HG03280 (cell line): ENCODE measurements around the gene MON2.
"Not testable (repeated sequence)": the region's sequence is repeated elsewhere in the genome, so short reads cannot be mapped to it uniquely, and the experiment has no call there.

Source experiments
- ATAC-seq: cut with Tn5 transposase; IDR thresholded peaks from one replicate; pipeline ENCODE4 v1.9.1; 2021; ENCODE audit warnings: mild to moderate bottlenecking, moderate library complexity; ENCODE audit not compliant: unreplicated experiment

Gene MON2

DNA sequence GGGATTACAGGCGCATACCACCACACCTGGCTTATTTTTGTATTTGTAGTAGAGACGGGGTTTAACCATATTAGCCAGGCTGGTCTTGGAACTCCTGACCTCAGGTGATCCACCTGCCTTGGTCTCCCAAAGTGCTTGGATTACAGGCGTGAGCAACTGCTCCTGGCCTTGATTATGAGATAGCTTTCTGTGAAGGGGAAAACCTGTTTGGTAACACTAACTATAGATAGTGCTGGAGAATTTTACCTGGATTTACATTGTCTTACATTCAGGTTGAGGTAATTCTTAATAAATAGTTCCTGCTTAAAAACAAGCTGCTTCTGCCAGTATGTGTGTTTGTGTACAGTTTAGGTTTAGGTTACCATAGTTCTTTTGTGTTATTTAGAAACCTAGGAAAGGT, 77.1 kb downstream of the MON2 start:
- ATAC-seq, result no peak

DNA sequence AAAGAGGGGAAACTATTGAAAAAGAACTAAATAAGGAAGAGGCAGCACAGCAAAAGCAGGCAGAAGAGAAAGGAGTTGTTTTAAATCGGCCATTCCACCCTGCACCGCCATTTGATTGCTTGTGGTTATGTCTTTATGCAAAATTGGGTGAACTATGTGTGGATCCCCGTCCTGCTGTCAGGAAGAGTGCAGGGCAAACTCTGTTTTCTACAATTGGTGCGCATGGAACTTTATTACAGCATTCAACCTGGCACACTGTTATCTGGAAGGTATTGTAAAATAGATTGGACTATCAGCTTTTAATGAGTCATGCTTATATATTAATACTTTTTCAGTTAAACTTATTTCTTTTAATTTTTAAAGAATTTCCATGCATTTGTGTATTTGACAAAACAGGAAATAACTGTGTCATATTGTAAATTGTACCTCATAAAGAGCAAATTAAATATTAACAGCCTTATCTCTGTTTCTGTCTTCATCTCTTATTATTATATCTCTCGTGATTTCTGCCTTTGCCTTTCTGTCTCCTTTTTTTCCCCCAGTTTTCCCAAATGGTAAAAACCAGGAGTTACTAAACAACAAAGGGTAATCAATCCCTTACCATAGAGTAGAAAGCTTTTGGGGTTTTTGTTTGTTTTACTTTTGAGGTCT, 86.4 kb downstream of the MON2 start:
- no peak for ATAC-seq

DNA sequence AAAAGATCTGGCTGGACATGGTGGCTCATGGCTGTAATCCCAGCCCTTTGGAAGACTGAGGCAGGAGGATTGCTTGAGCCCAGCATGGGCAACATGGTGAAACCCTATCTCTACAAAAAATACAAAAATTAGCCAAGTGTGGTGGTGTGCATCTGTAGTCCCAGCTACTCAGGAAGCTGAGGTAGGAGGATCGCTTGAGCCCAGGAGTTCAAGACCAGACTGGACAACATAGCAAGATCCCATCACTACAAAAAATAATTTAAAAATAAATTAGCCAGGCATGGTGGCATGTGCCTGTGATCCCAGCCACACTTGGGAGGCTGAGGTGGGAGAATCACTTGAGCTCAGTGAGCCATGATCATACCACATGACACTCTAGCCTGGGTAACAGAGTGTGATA, 92.7 kb downstream of the MON2 start:
- ATAC-seq, result not testable (repeated sequence)

DNA sequence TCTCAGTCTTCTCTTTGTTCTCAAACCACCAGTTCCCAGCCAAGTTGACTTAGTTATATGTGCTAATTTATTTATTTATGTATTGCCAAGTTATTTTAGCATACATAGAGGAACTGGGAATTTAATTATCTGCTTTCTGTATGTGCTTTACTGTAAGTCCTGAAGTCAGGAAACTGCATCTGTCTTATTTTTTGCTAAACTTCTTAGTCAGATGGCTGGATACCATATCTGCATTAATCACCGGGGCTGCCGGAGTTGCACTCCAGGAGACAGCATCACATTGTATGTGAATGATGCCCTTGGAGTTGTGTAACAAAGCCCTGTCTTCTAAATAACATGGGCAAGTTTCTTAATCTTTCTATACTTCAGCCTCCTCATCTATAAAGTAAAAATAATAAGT, 96.2 kb downstream of the MON2 start:
- no peak for ATAC-seq

DNA sequence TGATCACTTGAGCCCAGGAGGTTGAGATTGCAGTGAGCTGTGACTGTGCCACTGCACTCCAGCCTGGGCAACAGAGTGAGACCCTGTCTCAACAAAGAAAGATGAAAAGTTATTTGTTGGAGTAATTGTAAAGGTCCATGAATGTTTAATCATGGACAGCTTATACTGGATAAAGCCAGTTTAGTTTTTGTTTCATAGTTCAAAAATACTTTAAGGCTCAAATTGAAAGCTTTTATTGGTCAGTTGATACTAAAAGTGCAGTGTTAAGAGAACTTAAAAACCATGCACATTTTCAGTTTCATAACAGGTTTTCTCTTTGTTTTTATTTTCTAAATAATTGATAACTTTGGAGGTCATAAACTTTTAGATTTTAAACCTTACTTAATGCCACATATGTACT, 108.4 kb downstream of the MON2 start:
- ATAC-seq, result no peak

DNA sequence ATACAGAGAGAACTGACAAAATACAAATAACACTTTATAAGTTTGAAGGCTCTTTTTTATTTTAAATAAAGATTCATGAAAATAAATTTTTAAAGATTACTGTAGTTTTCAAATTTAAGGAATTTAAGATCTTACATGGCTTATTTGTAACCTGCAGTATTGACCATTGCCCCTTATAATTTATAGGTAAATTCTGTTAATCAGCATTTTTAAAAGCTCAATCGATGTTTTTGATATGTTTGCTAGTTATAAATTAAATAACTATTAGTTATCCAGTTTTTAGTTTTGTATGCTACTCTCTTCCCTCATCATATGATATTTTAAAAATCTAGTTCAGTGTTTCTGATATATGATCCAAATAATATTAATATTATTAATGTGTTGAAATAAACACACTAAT, 109.9 kb downstream of the MON2 start:
- no peak for ATAC-seq

DNA sequence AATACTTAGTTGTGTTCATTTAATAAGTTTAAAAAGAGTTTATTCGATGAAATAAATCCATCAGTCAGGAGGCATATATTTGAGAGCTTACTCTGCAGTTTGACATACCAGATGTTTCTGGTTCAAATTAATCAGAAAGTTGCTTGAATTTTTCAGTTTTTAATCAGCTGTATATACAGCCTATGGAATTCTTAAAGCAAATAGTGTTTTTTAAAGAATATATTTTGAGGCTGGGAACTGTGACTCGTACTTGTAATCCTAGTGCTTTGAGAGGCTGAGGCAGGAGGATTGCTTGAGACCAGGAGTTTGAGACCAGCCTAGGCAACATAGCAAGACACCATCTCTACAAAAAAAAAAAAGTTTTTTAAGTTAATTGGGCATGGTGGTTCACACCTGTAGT, 112.1 kb downstream of the MON2 start:
- ATAC-seq, result no peak

DNA sequence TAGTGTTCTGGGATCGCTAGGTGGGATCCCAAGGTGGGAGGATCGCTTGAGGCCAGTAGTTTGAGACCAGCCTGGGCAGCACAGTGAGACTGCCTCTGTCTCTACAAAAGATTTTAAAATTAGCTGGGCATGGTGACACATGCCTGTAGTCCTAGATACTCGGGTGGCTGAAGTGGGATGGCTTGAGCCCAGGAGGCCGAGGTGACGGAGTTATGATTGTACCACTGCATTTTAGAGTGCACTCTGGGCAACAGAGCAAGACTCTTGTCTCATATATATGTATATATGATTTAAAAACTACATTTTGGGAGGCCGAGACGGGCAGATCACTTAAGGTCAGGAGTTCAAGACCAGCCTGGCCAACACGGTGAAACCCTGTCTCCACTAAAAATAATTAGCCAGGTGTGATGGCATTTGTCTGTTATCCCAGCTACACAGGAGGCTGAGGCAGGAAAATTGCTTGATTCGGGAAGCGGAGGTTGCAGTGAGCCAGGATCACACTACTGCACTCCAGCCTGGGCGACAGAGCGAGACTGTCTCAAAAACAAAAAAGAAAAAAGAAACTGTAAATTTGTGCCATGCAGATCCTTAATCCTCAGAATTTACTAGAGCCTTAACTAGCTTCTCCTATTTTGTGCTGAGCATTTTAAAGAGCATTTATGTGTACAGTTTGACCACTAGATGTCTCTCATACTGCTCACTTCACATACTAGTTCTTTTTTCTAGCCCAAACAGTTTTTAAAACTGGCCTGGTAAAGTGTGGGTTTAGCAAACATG, 114.8 kb downstream of the MON2 start:
- peak; percentile 59 for ATAC-seq

DNA sequence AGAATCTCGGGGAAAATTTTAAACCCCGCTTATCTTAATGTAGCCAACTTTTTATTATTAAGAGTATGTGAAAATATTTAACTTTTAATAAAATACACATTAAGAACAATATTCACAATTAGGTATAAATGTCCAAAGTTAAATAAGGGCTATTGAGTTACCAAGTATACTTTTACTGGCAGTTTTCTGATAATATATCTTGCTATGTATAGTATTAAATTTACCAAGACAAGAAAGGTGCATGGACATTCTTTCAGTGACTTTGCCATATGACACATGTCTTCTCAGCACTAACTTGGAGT, 115.4 kb downstream of the MON2 start:
- ATAC-seq, result no peak

DNA sequence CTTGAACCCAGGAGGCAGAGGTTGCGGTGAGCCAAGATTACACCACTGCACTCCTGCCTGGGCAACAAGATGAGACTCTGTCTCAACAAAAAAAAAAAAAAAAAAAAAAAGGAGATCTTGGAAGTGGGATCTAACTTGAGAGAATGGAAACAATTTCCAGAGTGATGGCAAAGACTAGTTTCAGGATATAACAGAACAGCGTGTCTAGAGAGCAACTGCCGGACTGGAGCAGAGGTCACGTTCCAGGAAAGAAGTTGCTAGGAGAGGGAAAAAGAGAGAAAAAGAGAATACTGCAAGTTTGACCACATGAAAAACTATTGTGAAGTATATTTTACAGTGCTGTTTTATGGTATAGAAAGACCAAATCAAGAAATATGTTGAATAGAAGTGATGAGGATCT, 118.0 kb downstream of the MON2 start:
- ATAC-seq, result no peak

DNA sequence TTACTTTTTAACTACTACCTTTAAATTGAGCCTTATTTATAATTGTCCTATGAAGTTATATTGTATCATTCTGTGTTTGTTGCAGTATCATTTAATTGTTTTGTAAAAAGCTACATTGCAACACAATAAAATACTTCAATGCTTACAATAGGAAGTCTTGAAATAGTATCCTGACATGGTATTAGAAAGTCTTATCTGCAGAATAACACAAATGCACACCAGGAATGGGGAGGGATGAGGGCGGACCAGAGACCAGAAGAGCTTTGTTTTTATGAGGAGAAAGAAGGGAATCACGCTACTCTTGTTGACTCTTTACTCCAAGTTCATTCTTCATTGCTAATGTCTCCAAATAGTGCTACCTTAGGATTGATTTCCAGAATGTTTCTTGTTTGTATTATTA, 120.2 kb downstream of the MON2 start:
- ATAC-seq, result no peak

DNA sequence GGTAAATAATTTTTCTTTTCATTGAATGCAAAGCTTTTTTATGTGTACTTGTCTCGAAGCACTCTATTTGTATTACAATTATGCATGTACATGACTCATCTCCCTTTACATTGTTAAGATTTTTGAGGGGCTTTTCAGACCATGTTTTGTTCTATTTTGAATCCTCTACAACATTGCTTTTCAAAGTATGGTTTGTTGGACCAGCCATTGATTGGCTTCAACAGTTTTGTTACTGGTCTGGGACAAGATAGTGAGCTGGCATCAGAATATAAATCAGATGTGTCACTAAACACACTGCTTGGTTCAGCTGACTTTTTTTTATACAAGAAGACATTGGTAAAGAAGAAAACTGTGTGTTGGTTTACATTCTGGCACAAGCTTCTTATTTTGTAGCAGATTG, 122.3 kb downstream of the MON2 start:
- ATAC-seq, result no peak

DNA sequence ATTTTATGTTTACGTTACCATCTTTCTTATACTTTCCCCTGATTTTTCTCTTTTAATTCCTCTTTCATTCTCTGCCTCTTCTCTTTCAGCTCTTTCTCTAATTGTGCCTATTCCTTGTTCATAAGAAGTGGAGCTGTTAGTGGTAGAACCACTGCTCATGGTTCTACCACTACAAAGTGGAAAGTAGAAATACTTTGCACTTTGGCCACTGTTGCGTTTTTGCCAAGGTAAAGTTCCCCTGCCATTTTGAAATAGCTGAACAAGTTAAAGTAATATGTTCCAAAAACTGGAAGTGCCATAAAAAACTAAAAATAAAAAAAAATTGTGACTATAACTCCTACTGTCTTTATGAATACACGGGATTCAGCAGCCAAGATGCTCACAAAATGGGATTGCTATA, 130.6 kb downstream of the MON2 start:
- no peak for ATAC-seq

DNA sequence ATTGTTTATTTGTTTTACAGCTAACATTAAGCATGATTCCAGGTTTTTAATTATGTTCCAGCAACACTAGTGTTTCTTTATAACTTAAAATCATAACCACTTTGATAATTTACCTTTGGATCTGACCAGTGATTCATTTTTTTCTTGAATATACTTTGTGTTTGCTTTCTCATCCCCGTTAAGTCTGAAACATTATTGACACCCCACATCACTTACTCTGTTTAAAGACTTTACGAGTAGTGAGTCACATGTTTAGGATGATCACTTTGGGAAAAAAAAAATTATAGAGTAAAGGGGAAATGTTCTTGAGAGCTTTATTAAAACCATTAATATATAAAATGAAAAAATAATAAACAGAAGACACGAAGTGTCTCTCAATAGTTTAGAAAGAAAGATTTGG, 132.2 kb downstream of the MON2 start:
- ATAC-seq, result no peak

DNA sequence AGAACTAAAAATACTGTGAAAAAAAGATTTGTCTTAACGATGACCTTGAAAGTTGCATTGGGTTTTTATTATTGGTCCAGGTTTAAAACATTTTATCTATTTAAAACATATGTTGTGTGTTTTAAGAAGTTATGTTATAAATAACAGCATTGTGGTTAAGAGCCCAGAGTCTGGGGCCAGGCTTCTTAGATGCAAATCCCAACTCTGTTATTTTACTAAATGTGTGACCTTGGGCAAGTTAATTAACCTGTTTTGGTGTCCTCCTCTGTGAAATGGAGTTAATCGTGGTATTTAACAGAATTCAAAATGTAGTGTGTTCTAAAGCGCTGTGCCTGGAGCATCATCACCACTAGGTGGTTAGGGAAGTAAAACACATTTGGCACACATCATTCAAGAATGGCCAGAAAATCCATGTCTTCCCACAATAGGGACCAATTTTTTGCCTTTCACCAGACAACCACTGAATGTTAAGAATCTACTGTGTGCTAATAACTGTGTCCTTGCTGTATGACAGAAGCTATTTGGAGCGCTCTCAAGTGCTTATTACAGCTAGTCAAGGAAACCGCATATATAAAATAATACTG, 133.3 kb downstream of the MON2 start:
- no peak for ATAC-seq

DNA sequence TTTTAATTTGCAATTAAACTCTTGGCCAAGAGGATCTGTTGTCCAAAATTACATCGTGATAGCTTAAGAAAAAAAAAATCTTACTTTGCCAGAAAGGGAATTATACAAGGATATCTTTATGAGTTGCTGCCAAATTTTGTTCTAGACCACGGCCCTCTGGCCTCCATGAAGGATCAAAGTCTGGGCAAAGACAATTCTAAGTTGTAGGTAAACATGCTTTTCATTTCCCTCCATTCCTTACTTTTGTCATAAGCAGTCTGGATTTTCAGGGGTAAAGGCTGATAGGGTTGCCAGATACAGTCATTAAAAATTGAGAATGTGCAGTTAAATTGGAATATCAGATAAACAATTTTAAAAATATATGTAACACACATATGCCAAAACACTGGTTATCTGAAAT, 135.1 kb downstream of the MON2 start:
- ATAC-seq, result no peak

DNA sequence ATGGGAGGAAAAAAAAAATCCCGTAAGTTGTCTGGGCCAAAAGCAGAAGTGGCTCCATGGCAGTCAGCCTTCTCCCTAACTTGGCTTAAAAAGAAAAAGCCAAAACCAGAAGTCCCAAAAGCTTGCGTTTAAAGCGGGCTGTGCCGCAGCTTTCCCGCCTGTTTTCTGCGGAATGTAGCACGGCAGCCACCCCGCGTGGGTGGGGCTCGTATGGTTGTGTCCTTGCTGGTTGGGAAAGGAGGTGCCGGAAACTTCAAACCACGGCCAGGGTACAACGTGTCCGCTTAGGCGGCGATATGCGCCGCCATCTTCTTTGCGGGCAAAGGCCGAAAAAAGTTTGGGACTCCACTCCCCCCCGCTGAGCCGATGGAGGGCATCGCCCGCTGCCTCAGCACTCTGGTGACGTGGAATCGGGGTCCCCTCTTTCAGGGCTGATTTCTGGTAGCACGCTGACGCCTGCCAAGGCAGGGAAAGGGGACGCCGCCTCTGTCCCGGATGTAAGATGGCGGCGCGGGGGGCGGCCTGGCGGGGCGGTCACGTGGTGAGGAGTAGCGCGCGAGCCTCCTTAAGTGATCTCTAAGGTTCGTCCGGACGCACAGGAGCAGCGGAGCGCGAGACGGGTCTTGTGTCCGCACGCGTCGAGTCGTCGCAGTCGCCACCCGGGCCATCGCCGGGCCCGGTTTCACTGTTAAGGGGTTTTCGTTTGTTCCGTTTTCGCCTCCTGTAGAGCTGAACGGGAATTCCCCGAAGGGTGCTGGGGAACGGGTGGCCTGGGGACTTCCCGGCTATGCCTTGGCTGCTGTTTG, 135.8 kb downstream of the MON2 start:
- peak; percentile 62 for ATAC-seq

DNA sequence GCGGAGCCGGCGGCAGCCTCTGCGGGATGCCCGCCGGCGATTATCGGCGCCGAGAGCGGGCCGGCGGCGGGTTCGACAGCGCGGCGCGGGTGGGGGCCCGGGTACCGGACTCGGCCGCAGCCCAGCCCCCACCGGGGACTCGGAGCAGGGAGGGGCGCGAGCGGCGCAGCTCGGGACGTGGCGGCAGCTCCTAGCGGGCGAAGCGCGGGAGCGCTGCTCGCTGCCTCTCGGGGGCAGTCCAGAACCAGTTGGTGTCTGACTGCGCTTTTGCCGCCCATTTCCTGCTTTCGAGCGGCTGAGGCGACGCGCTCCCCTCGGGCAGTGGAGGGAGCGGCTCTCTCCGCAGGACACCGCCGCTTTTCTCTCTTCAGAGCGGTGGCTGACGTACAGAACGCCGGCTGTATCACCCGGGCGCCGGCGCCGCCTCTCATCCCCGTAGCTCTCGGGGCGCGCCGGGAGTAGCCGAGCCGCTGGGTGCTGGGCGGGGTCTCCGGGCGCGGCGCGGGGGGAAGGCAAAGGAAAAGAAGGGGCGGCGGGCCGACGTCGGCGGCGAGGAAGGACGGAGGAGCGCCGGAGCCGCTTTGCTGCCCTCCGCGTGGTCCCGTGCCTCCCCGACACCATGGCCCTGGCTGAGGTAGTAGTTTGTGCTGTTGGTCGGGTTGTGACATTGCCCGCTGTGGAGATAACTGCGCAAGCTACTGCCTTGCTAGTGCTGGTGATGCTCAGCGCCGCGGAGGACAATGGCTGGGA, 136.6 kb downstream of the MON2 start:
- peak; percentile 75 for ATAC-seq

DNA sequence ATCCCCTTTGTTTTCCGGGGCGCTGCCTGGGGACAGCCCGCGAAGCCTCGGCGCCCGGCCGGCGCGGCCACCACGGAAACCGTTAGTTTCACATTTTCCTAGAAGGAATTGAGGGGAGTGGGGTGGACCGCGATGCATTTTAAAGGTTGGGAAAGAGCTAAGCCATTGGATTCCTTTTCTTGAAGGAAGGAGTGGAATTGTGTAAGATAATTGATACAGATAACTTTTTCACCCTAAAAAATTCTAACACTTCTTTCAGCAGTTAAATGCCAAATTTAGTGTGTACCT, 137.1 kb downstream of the MON2 start:
- ATAC-seq, result no peak

DNA sequence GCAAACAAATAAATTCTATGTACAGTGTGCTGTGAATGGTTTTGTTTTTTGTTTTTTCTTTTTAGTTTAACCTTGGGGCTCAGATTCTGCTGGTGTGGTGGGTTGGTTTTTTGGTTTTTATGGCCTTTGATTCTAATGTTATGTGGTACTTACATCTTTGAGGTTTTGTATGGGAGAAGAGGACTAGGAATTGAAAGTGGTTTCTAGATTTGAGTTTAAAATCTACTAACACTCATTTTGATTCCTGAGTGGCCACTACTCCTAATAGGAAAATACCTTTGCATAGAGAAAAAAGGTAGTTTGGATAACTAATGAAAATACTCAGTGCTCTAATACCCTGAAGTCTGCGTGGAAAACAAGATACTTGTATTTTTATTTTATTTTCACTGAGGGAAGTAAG, 137.7 kb downstream of the MON2 start:
- ATAC-seq, result no peak

DNA sequence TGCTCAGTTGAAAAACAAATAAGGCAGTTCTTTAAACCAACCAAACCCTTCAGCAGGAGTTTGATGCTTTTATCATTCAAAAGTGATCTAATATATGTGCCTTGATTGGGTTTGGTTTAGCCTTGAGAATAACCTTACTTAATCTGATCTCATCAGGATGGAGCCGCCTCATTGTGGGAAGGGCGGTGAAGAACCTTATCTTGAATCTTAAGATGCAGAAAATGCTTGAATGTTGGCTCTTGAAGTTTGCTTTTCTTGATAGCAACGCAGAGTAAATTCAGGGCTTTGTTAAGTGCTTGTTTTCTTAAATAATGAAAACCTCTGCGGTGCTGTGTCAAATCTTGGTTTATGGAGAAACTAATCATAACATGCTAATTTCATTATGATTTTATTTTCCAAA, 138.2 kb downstream of the MON2 start:
- no peak for ATAC-seq
